Upper lobe of left lung (tissue), 6 donors: ENCODE measurements around the gene SPACDR. TPM values are rescaled to one million over a fixed set of nuclear protein-coding genes. Genes with fewer than 3 reads are reported as not detected.
A peak's percentile ranks its signal among the peaks of the same experiment; 100 is the strongest.

Source experiments
- ATAC-seq, 2 donors: fragments of 200-7000 bp; cut with Tn5 transposase; one replicate each; pipeline ENCODE4 v1.9.1; 2022; ENCODE audit warnings: mild to moderate bottlenecking in 2 of 2, moderate library complexity in 2 of 2; ENCODE audit not compliant: low FRiP score in 2 of 2
- DNase-seq, 2 donors: peaks; one replicate each; pipeline ENCODE4 v3.0.0-alpha.2; 2019 to 2020
- H3K27ac ChIP-seq, 4 donors: fragments of 200-600 bp; sonication (generic); one replicate each; pipeline ENCODE4 v1.5.1; 2016 to 2019
- H3K27me3 ChIP-seq, 4 donors: fragments of 200-600 bp; sonication (generic); one replicate each; pipeline ENCODE4 v1.5.1; 2017 to 2019
- H3K36me3 ChIP-seq, 4 donors: fragments of 200-600 bp; sonication (generic); one replicate each; pipeline ENCODE4 v1.5.1; 2016 to 2019
- H3K4me1 ChIP-seq, 4 donors: fragments of 200-600 bp; sonication (generic); one replicate each; pipeline ENCODE4 v1.5.1; 2018 to 2019
- H3K4me3 ChIP-seq, 4 donors: fragments of 200-600 bp; sonication (generic); one replicate each; pipeline ENCODE4 v1.5.1; 2017 to 2019; ENCODE audit warnings: mild to moderate bottlenecking in 2 of 4, moderate library complexity in 1 of 4
- H3K9me3 ChIP-seq, 4 donors: fragments of 200-600 bp; sonication (generic); one replicate each; pipeline ENCODE4 v1.5.1; 2018 to 2019
- CTCF ChIP-seq, 6 experiments: fragments of 450-650 bp in 4 of 6; fragments of 200-600 bp in 2 of 6; sonication (generic) in 2 of 6; IDR thresholded peaks; one replicate each; pipeline ENCODE4 v1.5.1; 2016 to 2019; ENCODE audit warnings: antibody characterized with exemption in 6 of 6
- EP300 ChIP-seq, 4 donors: sonication (generic); formaldehyde crosslinking; IDR thresholded peaks; one replicate each; pipeline ENCODE4 v1.5.1; 2017; ENCODE audit warnings: antibody characterized with exemption in 4 of 4, control low read depth in 2 of 4
- POLR2A ChIP-seq, 4 donors: fragments of 450-650 bp; IDR thresholded peaks; one replicate each; pipeline ENCODE4 v1.5.1; 2016 to 2017; ENCODE audit warnings: antibody characterized with exemption in 4 of 4, mild to moderate bottlenecking in 2 of 4
- POLR2AphosphoS5 ChIP-seq, 2 donors: sonication (generic); formaldehyde crosslinking; IDR thresholded peaks; one replicate each; pipeline ENCODE4 v1.5.1; 2017; ENCODE audit warnings: antibody characterized with exemption in 2 of 2
- WGBS, 2 donors: methylation state at CpG; one replicate each; pipeline ENCODE4 v1.1.5; 2017 to 2018; 5-methylcytosine and 5-hydroxymethylcytosine counted together
- total RNA-seq, 6 donors: library from RNA; depleted of rRNA in 4 of 6; stranded (reverse); fragments of >200 nt in 4 of 6; gene quantifications; one replicate each; pipeline versions ENCODE4 v1.1.0 to v1.2.1, GENCODE V29; 2016 to 2021
- donor health status: DM: no; HTN: no; CAD: no; lungs with moderate emphysema.
- donor health status: DM: no; HTN: yes; CAD: no; lungs with severe emphysema.

The SPACDR gene
- total RNA-seq, 6 donors from 2014 or later: 0.59 to 2.1 (median 1.3) TPM; not detected in 2

GRCh38 chr7:100484673-100485045, 20.6 kb upstream of the SPACDR start:
- Histone ChIP-seq H3K27me3 (no peaks in the 10 kb centered on the region), H3K4me1 (peaks cover 9 to 20% (median 15%) of the 10 kb centered on the region in 4 donors), H3K36me3 (no peaks in the 10 kb centered on the region), H3K4me3 (no peak overlapping the region), H3K9me3 (no peaks in the 10 kb centered on the region), H3K27ac (no peak overlapping the region)
- 76 to 92% methylated on average over 4 to 6 of the region's 6 CpGs for whole genome bisulfite sequencing, 2 donors
- no peak for DNase-seq
- TF ChIP-seq POLR2A (IDR thresholded peaks at IDR 0.05) (no peak), CTCF (IDR thresholded peaks at IDR 0.05) (no peak), EP300 (IDR thresholded peaks at IDR 0.05) (no peak), POLR2AphosphoS5 (IDR thresholded peaks at IDR 0.05) (no peak)
- no peak for ATAC-seq

DNA sequence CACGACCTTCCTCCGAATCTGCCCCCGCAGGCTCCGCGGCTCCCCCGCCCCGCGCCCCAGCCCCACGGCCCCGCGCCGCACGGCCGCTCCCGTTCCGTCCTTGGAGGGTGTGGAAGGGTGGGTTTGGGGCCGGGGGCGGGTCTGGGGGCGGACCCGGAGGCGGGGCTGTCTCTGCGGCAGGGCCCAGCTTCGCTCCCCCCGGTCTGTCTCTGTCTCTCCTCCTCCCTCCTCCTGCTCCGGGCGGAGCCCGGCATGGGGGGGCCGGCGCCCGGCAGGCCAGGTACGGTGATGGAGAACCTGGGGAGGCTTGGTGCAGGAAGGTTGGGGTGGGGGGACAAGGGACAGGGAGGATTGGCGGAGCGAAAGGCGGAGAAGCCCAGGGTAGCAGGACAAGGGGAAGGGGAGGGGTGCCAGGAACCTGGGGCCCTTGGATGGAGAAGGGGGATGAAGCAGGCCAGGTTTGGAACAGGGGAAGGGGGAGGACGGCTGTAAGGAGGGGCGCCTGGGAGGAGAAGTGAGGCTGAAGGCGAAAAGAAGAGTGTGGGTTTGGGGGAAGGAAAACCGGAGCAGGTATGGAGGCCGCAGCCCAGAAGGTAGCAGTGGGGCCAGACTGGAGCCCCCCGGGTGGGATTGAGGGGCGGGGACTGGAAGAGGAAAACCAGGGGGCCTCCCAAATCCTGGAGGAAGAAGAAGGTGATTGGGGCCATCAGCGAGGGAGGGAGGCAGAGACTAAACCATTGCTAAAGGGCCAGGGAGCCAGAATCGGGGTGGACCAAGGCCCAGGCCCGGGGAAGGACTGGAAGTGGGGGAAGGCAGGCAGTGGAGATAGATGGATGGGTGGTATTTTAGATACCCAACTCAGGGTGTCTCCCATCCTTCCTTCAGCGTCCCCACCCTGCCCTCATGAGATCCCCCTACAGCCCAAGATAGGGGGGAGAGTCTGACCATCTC, 19.9 kb upstream of the SPACDR start, which contains the start of gene NYAP1:
Gene NYAP1, plus strand, starts transcription at position 206 of the 951 bp plus-strand sequence. CDS start 1,385 bp downstream, outside the sequence.
- H3K4me1 ChIP-seq: peaks cover 14 to 25% (median 19%) of the 10 kb centered on the region in 4 donors
- WGBS, 2 donors: 52 to 63% methylated on average over 15 to 22 of the region's 45 CpGs
- H3K9me3 ChIP-seq: no peaks in the 10 kb centered on the region
- no peaks in the 10 kb centered on the region for H3K36me3 ChIP-seq
- DNase-seq: peak; percentile 54 to 92
- peak in 1 of 2 donors; percentile 58 for ATAC-seq
- TF ChIP-seq POLR2AphosphoS5 (IDR thresholded peaks at IDR 0.05) (no peak), POLR2A (IDR thresholded peaks at IDR 0.05) (no peak), CTCF (IDR thresholded peaks at IDR 0.05) (no peak), EP300 (IDR thresholded peaks at IDR 0.05) (no peak)
- peak within 1 kb of the TSS; percentile 36 to 77 (median 70) for H3K4me3 ChIP-seq
- H3K27ac ChIP-seq: peak within 1 kb of the TSS in 2 of 4 donors; percentile 1 to 75
- H3K27me3 ChIP-seq: no peaks in the 10 kb centered on the region

GRCh38 chr7:100483090-100483721, 19.1 kb upstream of the SPACDR start:
- H3K4me3 ChIP-seq: peak overlapping the region; percentile 36 to 77 (median 70)
- DNase-seq: peak; percentile 75 to 97
- TF ChIP-seq POLR2A (IDR thresholded peaks at IDR 0.05): no peak
- TF ChIP-seq CTCF (IDR thresholded peaks at IDR 0.05): peak; percentile 99 to 100 (median 100)
- no peaks in the 10 kb centered on the region for H3K36me3 ChIP-seq
- no peaks in the 10 kb centered on the region for H3K27me3 ChIP-seq
- peak overlapping the region in 2 of 4 donors; percentile 1 to 75 for H3K27ac ChIP-seq
- H3K4me1 ChIP-seq: peaks cover 14 to 25% (median 19%) of the 10 kb centered on the region in 4 donors
- 0% methylated on average over 14 to 34 of the region's 79 CpGs for WGBS, 2 donors
- no peaks in the 10 kb centered on the region for H3K9me3 ChIP-seq
- peak; percentile 61 to 85 for ATAC-seq

DNA sequence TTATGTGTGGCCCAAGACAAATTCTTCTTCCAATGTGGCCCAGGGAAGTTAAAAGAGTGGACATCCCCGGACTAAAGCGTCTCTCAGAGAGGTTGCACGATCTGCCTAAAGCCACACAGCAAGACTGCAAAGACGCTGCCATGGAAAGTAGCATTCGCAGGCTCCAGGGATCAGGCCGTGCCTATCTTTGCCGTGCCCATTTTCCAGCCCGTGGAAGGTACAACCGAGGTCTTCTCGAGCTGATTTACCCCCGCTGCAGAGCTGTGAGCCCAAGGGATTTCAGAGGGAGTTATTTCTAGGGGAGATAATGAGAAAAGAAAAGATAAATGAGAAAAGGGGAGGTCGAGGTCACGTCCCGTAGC, 18.6 kb upstream of the SPACDR start:
- WGBS, 2 donors: 46 to 50% methylated on average over 14 of the region's 14 CpGs
- H3K9me3 ChIP-seq: no peaks in the 10 kb centered on the region
- peak overlapping the region in 1 of 4 donors; percentile 75 for H3K27ac ChIP-seq
- TF ChIP-seq POLR2AphosphoS5 (IDR thresholded peaks at IDR 0.05): no peak
- TF ChIP-seq POLR2A (IDR thresholded peaks at IDR 0.05): no peak
- no peak for TF ChIP-seq EP300 (IDR thresholded peaks at IDR 0.05)
- no peak for TF ChIP-seq CTCF (IDR thresholded peaks at IDR 0.05)
- peak overlapping the region; percentile 36 to 77 (median 70) for H3K4me3 ChIP-seq
- no peaks in the 10 kb centered on the region for H3K27me3 ChIP-seq
- no peak for ATAC-seq
- peaks cover 16 to 29% (median 20%) of the 10 kb centered on the region in 4 donors for H3K4me1 ChIP-seq
- no peaks in the 10 kb centered on the region for H3K36me3 ChIP-seq
- DNase-seq: no peak
